SK-N-SH treated with all-trans-retinoic acid at 6 μM for 48 hours (cell line): ENCODE data around the gene KLF6.

Source experiments
- ATAC-seq: fragments of 200-7000 bp; cut with Tn5 transposase; 3 replicates; pipeline ENCODE4 v1.9.1; 2020; ENCODE audit warnings: mild to moderate bottlenecking, moderate library complexity
- ARNTL ChIP-seq: fragments of 450-650 bp; formaldehyde crosslinking; IDR thresholded peaks from 2 replicates; pipeline ENCODE4 v1.5.0; 2020; ENCODE audit warnings: low read depth, mild to moderate bottlenecking, moderate library complexity, borderline replicate concordance
- BACH2 ChIP-seq: fragments of 250-450 bp; sonication (Bioruptor Pico); IDR thresholded peaks from 2 replicates; pipeline ENCODE4 v1.9.0; 2021; ENCODE audit warnings: mild to moderate bottlenecking, borderline replicate concordance
- CREB5 ChIP-seq: fragments of 250-450 bp; sonication (Bioruptor Pico); IDR thresholded peaks from 2 replicates; pipeline ENCODE4 v1.5.1; 2020; ENCODE audit warnings: low read depth, mild to moderate bottlenecking, moderate library complexity
- CSRNP3 ChIP-seq: fragments of 250-450 bp; sonication (Bioruptor Pico); IDR thresholded peaks from 2 replicates; pipeline ENCODE4 v1.5.1; 2021; ENCODE audit warnings: mild to moderate bottlenecking, moderate library complexity
- ESRRG ChIP-seq: fragments of 250-450 bp; sonication (Bioruptor Pico); IDR thresholded peaks from 2 replicates; pipeline ENCODE4 v1.6.1; 2021; ENCODE audit warnings: mild to moderate bottlenecking
- GLIS3 ChIP-seq: fragments of 250-450 bp; sonication (Bioruptor Pico); IDR thresholded peaks from 2 replicates; pipeline ENCODE4 v1.5.0; 2020; ENCODE audit warnings: mild to moderate bottlenecking, moderate library complexity
- ISL1 ChIP-seq: fragments of 250-450 bp; sonication (Bioruptor Pico); IDR thresholded peaks from 2 replicates; pipeline ENCODE4 v2.1.2; 2022; ENCODE audit warnings: mild to moderate bottlenecking, moderate library complexity
- OSR1 ChIP-seq: fragments of 250-450 bp; sonication (Bioruptor Pico); IDR thresholded peaks from 2 replicates; pipeline ENCODE4 v1.8.0; 2022; ENCODE audit warnings: moderate library complexity, mild to moderate bottlenecking, inconsistent platforms
- PATZ1 ChIP-seq: fragments of 250-450 bp; sonication (Bioruptor Pico); IDR thresholded peaks from 2 replicates; pipeline ENCODE4 v1.8.0; 2020; ENCODE audit warnings: mild to moderate bottlenecking, moderate library complexity, borderline replicate concordance
- PPARA ChIP-seq: fragments of 250-450 bp; sonication (Bioruptor Pico); IDR thresholded peaks from 2 replicates; pipeline ENCODE4 v1.5.0; 2020; ENCODE audit warnings: mild to moderate bottlenecking, borderline replicate concordance
- SNAI2 ChIP-seq: fragments of 250-450 bp; sonication (Bioruptor Pico); IDR thresholded peaks from 2 replicates; pipeline ENCODE4 v1.5.0; 2020; ENCODE audit warnings: mild to moderate bottlenecking, moderate library complexity
- TSHZ2 ChIP-seq: fragments of 250-450 bp; sonication (Bioruptor Pico); IDR thresholded peaks from 2 replicates; pipeline ENCODE4 v1.5.0; 2020; ENCODE audit warnings: mild to moderate bottlenecking, moderate library complexity
- ZFP3 ChIP-seq: fragments of 250-450 bp; sonication (Bioruptor Pico); IDR thresholded peaks from 2 replicates; pipeline ENCODE4 v1.5.0; 2020; ENCODE audit warnings: mild to moderate bottlenecking, moderate library complexity
- ZFP30 ChIP-seq: fragments of 450-650 bp; formaldehyde crosslinking; IDR thresholded peaks from 2 replicates; pipeline ENCODE4 v1.5.0; 2022; ENCODE audit warnings: mild to moderate bottlenecking, moderate library complexity
- ZNF565 ChIP-seq: fragments of 450-650 bp; formaldehyde crosslinking; conservative IDR thresholded peaks from 2 replicates; pipeline ENCODE4 v1.5.0; 2020; ENCODE audit warnings: low read depth, mild to moderate bottlenecking, moderate library complexity
- ZNF70 ChIP-seq: fragments of 450-650 bp; formaldehyde crosslinking; IDR thresholded peaks from 2 replicates; pipeline ENCODE4 v1.5.0; 2020; ENCODE audit warnings: mild to moderate bottlenecking, moderate library complexity
- ZNF8 ChIP-seq: fragments of 450-650 bp; formaldehyde crosslinking; IDR thresholded peaks from 2 replicates; pipeline ENCODE4 v1.5.0; 2020; ENCODE audit warnings: mild to moderate bottlenecking, moderate library complexity

The KLF6 gene

GRCh38 chr10:3761021-3761686, 23.9 kb downstream of the KLF6 start (continued):
- TF ChIP-seq ARNTL (CRISPR knock-in tag): no peak
- TF ChIP-seq, all 23 proteins: peak for 0

- no peak for ATAC-seq
- TF ChIP-seq ESRRG (CRISPR knock-in tag) (no peak), CREB5 (CRISPR knock-in tag) (no peak), ZNF565 (CRISPR knock-in tag) (no peak), ZFP30 (no peak), SNAI2 (CRISPR knock-in tag) (no peak), CSRNP3 (CRISPR knock-in tag) (no peak), TSHZ2 (no peak), GLIS3 (CRISPR knock-in tag) (no peak), OSR1 (CRISPR knock-in tag) (no peak), PPARA (CRISPR knock-in tag) (no peak), BACH2 (CRISPR knock-in tag) (no peak), ZNF8 (CRISPR knock-in tag) (no peak), ZFP3 (CRISPR knock-in tag) (no peak), ARNTL (CRISPR knock-in tag) (no peak)
- TF ChIP-seq, all 23 proteins: peak for 0
These were observed 24.9 kb downstream of the KLF6 start for GRCh38 chr10:3760083-3760482.

- ATAC-seq: no peak
- no peak for TF ChIP-seq ZNF70 (CRISPR knock-in tag)
- TF ChIP-seq GLIS3 (CRISPR knock-in tag): no peak
These were observed 25.6 kb downstream of the KLF6 start for GRCh38 chr10:3759397-3759796.

- no peak for TF ChIP-seq OSR1 (CRISPR knock-in tag)
- no peak for TF ChIP-seq GLIS3 (CRISPR knock-in tag)
- TF ChIP-seq BACH2 (CRISPR knock-in tag): no peak
- no peak for TF ChIP-seq ARNTL (CRISPR knock-in tag)
- TF ChIP-seq ISL1 (CRISPR knock-in tag): no peak
- no peak for TF ChIP-seq PATZ1 (CRISPR knock-in tag)
- TF ChIP-seq ZFP30: no peak
- TF ChIP-seq ZNF565 (CRISPR knock-in tag): no peak
- no peak for TF ChIP-seq ZNF70 (CRISPR knock-in tag)
- no peak for TF ChIP-seq ZNF8 (CRISPR knock-in tag)
- no peak for ATAC-seq
These were observed 26.5 kb downstream of the KLF6 start for GRCh38 chr10:3758491-3758970.
